ENCODE results near the gene COG3. TPM values are rescaled to one million over a fixed set of nuclear protein-coding genes. Genes with fewer than 3 reads are reported as not detected.

The COG3 gene
- polyA plus RNA-seq, 1 donor from 2014 or later: 29.6 TPM

DNA sequence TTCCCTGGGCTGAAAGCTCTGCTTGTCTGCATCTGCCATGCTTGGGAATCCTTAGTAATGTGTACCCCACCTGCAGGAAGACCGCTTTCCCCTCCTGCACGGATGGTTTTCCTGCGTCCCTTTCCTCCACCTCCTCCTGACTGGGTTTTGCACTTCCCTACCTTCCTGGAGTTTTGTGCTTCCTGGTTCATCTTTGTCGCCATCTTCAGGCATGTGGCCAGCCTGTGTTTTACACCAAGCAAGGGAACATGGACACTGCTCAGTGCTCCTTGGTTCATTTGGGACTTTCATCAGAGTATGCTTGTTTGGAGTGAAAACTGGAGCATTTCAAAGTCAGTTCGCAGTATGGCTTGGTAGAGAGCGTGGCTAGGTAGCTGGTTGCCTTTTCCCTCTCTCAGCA lies 120.1 kb downstream of the COG3 start:
- Mint-ChIP-seq H3K4me3 (no peak overlapping the region), H3K9me3 (peaks cover 0 to 7% (median 2%) of the 10 kb centered on the region in 3 donors), H3K27me3 (peaks cover under 1% of the 10 kb centered on the region), H3K4me1 (no peaks in the 10 kb centered on the region), H3K36me3 (no peaks in the 10 kb centered on the region), H3K27ac (no peak overlapping the region)

Other genes with a start within 250 kb of the COG3 start
- 2,561 TPM for gene TPT1, start 123.8 kb upstream of the COG3 start, polyA plus RNA-seq
- gene SLC25A30, start 46.6 kb upstream of the COG3 start, polyA plus RNA-seq: 1.9 TPM
- 0.45 TPM for gene ERICH6B, start 150.8 kb downstream of the COG3 start, polyA plus RNA-seq
- not detected for gene CBY2, start 237.4 kb downstream of the COG3 start, polyA plus RNA-seq

Measured in IgD-negative memory B cell (primary cell).